NT2/D1 (cell line): Measurements from ENCODE around the gene CRACDL.

Experiments used
- YY1 ChIP-seq: IDR thresholded peaks from 2 replicates; pipeline ENCODE4 v1.6.1; 2011; ENCODE audit not compliant: insufficient read length, insufficient read depth
- ZNF274 ChIP-seq: IDR thresholded peaks from 2 replicates; pipeline ENCODE4 v1.6.1; 2011; ENCODE audit warnings: mild to moderate bottlenecking, low read depth, low read length

DNA sequence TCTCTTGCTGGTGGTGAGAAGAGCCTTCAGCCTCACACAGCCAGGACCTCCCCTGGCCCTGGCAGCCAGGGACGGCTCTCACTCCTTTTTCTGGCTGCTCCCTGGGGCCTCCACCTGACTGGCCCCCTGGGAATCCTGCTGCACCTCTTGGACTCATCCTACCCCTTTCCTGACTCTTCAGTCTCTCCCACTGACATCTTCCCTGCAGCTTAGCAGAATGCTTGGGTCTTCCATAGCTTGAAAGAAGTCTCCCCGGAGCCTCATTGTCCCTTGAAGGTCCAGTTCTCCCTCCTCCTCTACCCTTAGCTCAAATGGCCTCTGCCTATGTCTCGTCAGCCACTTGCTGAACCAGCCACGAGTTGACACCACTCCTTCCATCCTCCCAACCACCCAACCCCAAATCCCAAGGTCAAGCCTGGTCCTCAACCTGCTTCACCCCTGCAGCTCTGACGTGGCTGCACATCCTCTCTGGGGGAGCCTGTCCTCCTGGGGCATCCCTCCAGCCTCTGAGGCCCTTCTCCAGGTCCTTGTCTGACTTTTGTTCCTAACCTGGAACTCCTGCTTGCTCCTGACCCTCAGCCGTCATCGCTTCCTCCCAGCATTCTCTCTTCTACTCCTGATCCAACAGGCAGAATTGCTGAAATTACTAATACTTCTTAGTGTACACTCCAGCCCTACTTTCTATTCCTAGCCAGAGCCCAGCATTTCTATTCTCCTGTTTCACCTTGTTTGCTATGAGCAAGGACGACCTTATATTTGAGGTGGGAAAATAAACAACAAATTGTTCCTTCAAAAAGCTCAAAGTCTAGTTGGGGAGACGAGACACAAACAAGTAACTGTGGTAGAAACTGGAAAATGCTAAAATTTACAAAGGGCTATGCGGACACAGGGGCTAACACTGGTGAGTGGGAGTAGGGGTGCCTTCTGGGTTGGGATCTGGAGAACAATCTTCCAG lies 136.4 kb downstream of the CRACDL start:
- no peak for TF ChIP-seq YY1
- no peak for TF ChIP-seq ZNF274
